PC-3 (cell line): ENCODE results near the gene OR10G6.

Experiments used
- CTCF ChIP-seq: fragments of 300-600 bp; sonication (generic); conservative IDR thresholded peaks from 2 replicates; pipeline ENCODE4 v1.5.1; 2017; ENCODE audit warnings: antibody characterized with exemption, low read depth, mild to moderate bottlenecking, low read length
- EZH2 ChIP-seq: fragments of 300-600 bp; sonication (generic); IDR thresholded peaks from one replicate; pipeline ENCODE4 v1.6.1; 2017; ENCODE audit warnings: antibody characterized with exemption, mild to moderate bottlenecking, low read length; ENCODE audit not compliant: unreplicated experiment
- EZH2phosphoT487 ChIP-seq: fragments of 300-600 bp; sonication (generic); IDR thresholded peaks from 2 replicates; pipeline ENCODE4 v1.6.1; 2018; ENCODE audit warnings: mild to moderate bottlenecking, antibody characterized with exemption, low read length, borderline replicate concordance

- TF ChIP-seq CTCF (no peak), EZH2 (no peak), EZH2phosphoT487 (no peak)
Measured at GRCh38 chr11:123945132-123945531, 49.8 kb downstream of the OR10G6 start.
